Ramos (cell line): Measurements from ENCODE around the gene BCL7A.

ENCODE experiments used
- in situ Hi-C: fragments of 300-500 bp; cut with MboI; formaldehyde crosslinking; loops from one replicate; pipeline ENCODE4 v1.14.3; 2022; ENCODE audit warnings: low sequenced_read_pairs; ENCODE audit not compliant: unreplicated experiment

The BCL7A gene

GRCh38 chr12:122045262-122045661 is 23.6 kb downstream of the BCL7A start:
- in situ Hi-C loops, result loop anchor here (5.0 kb wide), 1 partner anchor 128 kb away; the partner anchor contains the start of gene CFAP251

GRCh38 chr12:122046145-122046544 is 24.5 kb downstream of the BCL7A start:
- in situ Hi-C loops, result loop anchor here (5.0 kb wide), 1 partner anchor 129 kb away; the partner anchor contains the start of gene CFAP251

GRCh38 chr12:122048151-122048550 is 26.5 kb downstream of the BCL7A start:
- in situ Hi-C loops, result loop anchor here (5.0 kb wide), 1 partner anchor 131 kb away; the partner anchor contains the start of gene CFAP251

- in situ Hi-C loops, result loop anchor here (5.0 kb wide), 1 partner anchor 133 kb away; the partner anchor contains the start of gene CFAP251
Observed at GRCh38 chr12:122049827-122050226, 28.1 kb downstream of the BCL7A start.

GRCh38 chr12:122050706-122051105 is 29.0 kb downstream of the BCL7A start:
- in situ Hi-C loops, result no loop called here

- in situ Hi-C loops, result no loop called here
Observed at GRCh38 chr12:122051231-122051876, 29.7 kb downstream of the BCL7A start.

GRCh38 chr12:122052285-122052684 is 30.6 kb downstream of the BCL7A start:
- in situ Hi-C loops, result no loop called here

- in situ Hi-C loops, result loop anchor here (5.0 kb wide), 1 partner anchor 72 kb away; no protein-coding TSS in a partner anchor
Observed at GRCh38 chr12:122054842-122055520, 33.3 kb downstream of the BCL7A start.

- in situ Hi-C loops, result loop anchor here (5.0 kb wide), 1 partner anchor 71 kb away; no protein-coding TSS in a partner anchor
Observed at GRCh38 chr12:122056406-122056805, 34.7 kb downstream of the BCL7A start.

- in situ Hi-C loops, result loop anchor here (5.0 kb wide), 1 partner anchor 70 kb away; no protein-coding TSS in a partner anchor
Observed at GRCh38 chr12:122057007-122057735, 35.5 kb downstream of the BCL7A start.

- in situ Hi-C loops, result loop anchor here (5.0 kb wide), 1 partner anchor 70 kb away; no protein-coding TSS in a partner anchor
Observed at GRCh38 chr12:122057769-122058168, 36.1 kb downstream of the BCL7A start.

- in situ Hi-C loops, result loop anchor here (5.0 kb wide), 1 partner anchor 69 kb away; no protein-coding TSS in a partner anchor
Observed at GRCh38 chr12:122058549-122059149, 37.0 kb downstream of the BCL7A start.

- in situ Hi-C loops, result loop anchor here (5.0 kb wide), 1 partner anchor 68 kb away; no protein-coding TSS in a partner anchor
Observed at GRCh38 chr12:122059203-122059960, 37.7 kb downstream of the BCL7A start.

- in situ Hi-C loops, result no loop called here
Observed at GRCh38 chr12:122060081-122060501, 38.4 kb downstream of the BCL7A start.

- in situ Hi-C loops, result no loop called here
Observed at GRCh38 chr12:122061253-122061652, 39.6 kb downstream of the BCL7A start.

- in situ Hi-C loops, result no loop called here
Observed at GRCh38 chr12:122062832-122063693, 41.4 kb downstream of the BCL7A start.

- in situ Hi-C loops, result no loop called here
Observed at GRCh38 chr12:122063694-122064024, 42.0 kb downstream of the BCL7A start.

- in situ Hi-C loops, result no loop called here
Observed at GRCh38 chr12:122064025-122064777, 42.5 kb downstream of the BCL7A start.
